H9 (cell line): ENCODE measurements around the gene POLH. TPM values are rescaled to one million over a fixed set of nuclear protein-coding genes. Genes with fewer than 3 reads are reported as not detected.
"Not testable (repeated sequence)": the region's sequence is repeated elsewhere in the genome, so short reads cannot be mapped to it uniquely, and the experiment has no call there.

Experiments
- DNase-seq: peaks from one replicate; pipeline ENCODE4 v3.0.0-alpha.2; 2017
- H2AFZ ChIP-seq: one replicate; pipeline ENCODE4 v1.6.1; 2013; ENCODE audit warnings: mild to moderate bottlenecking, low read length, control low read depth, moderate library complexity
- H2AK5ac ChIP-seq: 2 replicates; pipeline ENCODE4 v1.6.1; 2013; ENCODE audit warnings: low read length, control low read depth, mixed read lengths; ENCODE audit not compliant: insufficient read length
- H2BK120ac ChIP-seq: one replicate; pipeline ENCODE4 v1.6.1; 2013; ENCODE audit warnings: low read depth, mild to moderate bottlenecking, low read length, control low read depth, inconsistent platforms; ENCODE audit not compliant: poor library complexity, severe bottlenecking
- H2BK12ac ChIP-seq: 2 replicates; pipeline ENCODE4 v1.6.1; 2013; ENCODE audit warnings: low read length, control low read depth, mixed read lengths, low read depth; ENCODE audit not compliant: insufficient read length
- H2BK15ac ChIP-seq: 2 replicates; pipeline ENCODE4 v1.6.1; 2013; ENCODE audit warnings: low read depth, low read length, control low read depth
- H2BK20ac ChIP-seq: one replicate; pipeline ENCODE4 v1.6.1; 2013; ENCODE audit warnings: low read depth, mild to moderate bottlenecking, low read length, control low read depth, inconsistent platforms; ENCODE audit not compliant: poor library complexity, severe bottlenecking
- H2BK5ac ChIP-seq: 2 replicates; pipeline ENCODE4 v1.6.1; 2013; ENCODE audit warnings: low read length, control low read depth, mixed read lengths; ENCODE audit not compliant: insufficient read length
- H3K14ac ChIP-seq: 2 replicates; pipeline ENCODE4 v1.6.1; 2013; ENCODE audit warnings: low read length, control low read depth; ENCODE audit not compliant: insufficient read depth
- H3K18ac ChIP-seq: 2 replicates; pipeline ENCODE4 v1.6.1; 2013; ENCODE audit warnings: low read depth, mild to moderate bottlenecking, mixed read lengths, low read length, control low read depth; ENCODE audit not compliant: insufficient read length
- H3K23ac ChIP-seq: 2 replicates; pipeline ENCODE4 v1.6.1; 2013; ENCODE audit warnings: low read length, control low read depth, mixed read lengths, low read depth; ENCODE audit not compliant: insufficient read length
- H3K23me2 ChIP-seq: 2 replicates; pipeline ENCODE4 v1.6.1; 2013; ENCODE audit warnings: low read depth, mild to moderate bottlenecking, mixed read lengths, low read length, control low read depth; ENCODE audit not compliant: insufficient read length, poor library complexity, severe bottlenecking
- H3K27ac ChIP-seq: 2 replicates; pipeline ENCODE4 v1.5.1; 2013; ENCODE audit warnings: low read length, control low read depth, mixed read lengths, low read depth; ENCODE audit not compliant: insufficient read length
- H3K27me3 ChIP-seq: 2 replicates; pipeline ENCODE4 v1.6.1; 2013; ENCODE audit warnings: low read length, control low read depth, inconsistent platforms; ENCODE audit not compliant: insufficient read depth
- H3K4ac ChIP-seq: 2 replicates; pipeline ENCODE4 v1.6.1; 2013; ENCODE audit warnings: low read depth, mild to moderate bottlenecking, control low read depth, inconsistent platforms, low read length, moderate library complexity
- H3K4me1 ChIP-seq: 2 replicates; pipeline ENCODE4 v1.6.1; 2013; ENCODE audit warnings: low read length, control low read depth, inconsistent platforms; ENCODE audit not compliant: insufficient read depth
- H3K4me2 ChIP-seq: 2 replicates; pipeline ENCODE4 v1.6.1; 2013; ENCODE audit warnings: low read length, control low read depth, mixed read lengths; ENCODE audit not compliant: insufficient read length, insufficient read depth
- H3K56ac ChIP-seq: 2 replicates; pipeline ENCODE4 v1.6.1; 2013; ENCODE audit warnings: low read depth, mild to moderate bottlenecking, mixed read lengths, low read length, control low read depth; ENCODE audit not compliant: insufficient read length
- H3K79me1 ChIP-seq: 2 replicates; pipeline ENCODE4 v1.6.1; 2013; ENCODE audit warnings: low read depth, mild to moderate bottlenecking, moderate library complexity, low read length, control low read depth, inconsistent platforms; ENCODE audit not compliant: insufficient read depth, poor library complexity, severe bottlenecking
- H3K79me2 ChIP-seq: 2 replicates; pipeline ENCODE4 v1.6.1; 2013; ENCODE audit warnings: low read length, control low read depth, inconsistent platforms; ENCODE audit not compliant: insufficient read depth
- H3K9ac ChIP-seq: 2 replicates; pipeline ENCODE4 v1.6.1; 2013; ENCODE audit warnings: low read length, control low read depth, mixed read lengths; ENCODE audit not compliant: insufficient read length; ENCODE audit errors: extremely low read depth
- H3K9me3 ChIP-seq: one replicate; pipeline ENCODE4 v1.6.1; 2013; ENCODE audit warnings: low read depth, low read length, inconsistent platforms; ENCODE audit not compliant: control insufficient read depth
- H3T11ph ChIP-seq: one replicate; pipeline ENCODE4 v1.6.1; 2013; ENCODE audit warnings: mild to moderate bottlenecking, low read length, control low read depth, inconsistent platforms
- H4K20me1 ChIP-seq: one replicate; pipeline ENCODE4 v1.6.1; 2013; ENCODE audit not compliant: control insufficient read depth, insufficient read length, insufficient read depth
- H4K5ac ChIP-seq: 2 replicates; pipeline ENCODE4 v1.6.1; 2013; ENCODE audit warnings: low read depth, mild to moderate bottlenecking, mixed read lengths, low read length, control low read depth; ENCODE audit not compliant: insufficient read length
- H4K8ac ChIP-seq: replicated peaks from 2 replicates; pipeline ENCODE4 v1.6.1; 2013; ENCODE audit warnings: low read length, control low read depth, mixed read lengths, low read depth; ENCODE audit not compliant: insufficient read length
- H4K91ac ChIP-seq: 2 replicates; pipeline ENCODE4 v1.6.1; 2013; ENCODE audit warnings: low read depth, mild to moderate bottlenecking, moderate library complexity, mixed read lengths, low read length, control low read depth; ENCODE audit not compliant: insufficient read length
- H3K27ac Mint-ChIP-seq, 3 experiments: 2 replicates in 2 of 3; 3 replicates in 1 of 3; pipeline ENCODE4 v1.8.0; 2020 to 2021; ENCODE audit warnings: mixed read lengths in 3 of 3, mild to moderate bottlenecking in 1 of 3, moderate library complexity in 1 of 3
- H3K27me3 Mint-ChIP-seq: 2 replicates; pipeline ENCODE4 v1.8.0; 2021; ENCODE audit warnings: low read depth, mild to moderate bottlenecking, moderate library complexity, mixed read lengths
- H3K36me3 Mint-ChIP-seq, 3 experiments: 2 replicates in 2 of 3; 3 replicates in 1 of 3; pipeline ENCODE4 v1.8.0; 2020 to 2021; ENCODE audit warnings: low read depth in 3 of 3, mixed read lengths in 3 of 3; ENCODE audit not compliant: insufficient read depth in 1 of 3
- H3K4me1 Mint-ChIP-seq, 2 experiments: 2 replicates each; pipeline ENCODE4 v1.8.0; 2020; ENCODE audit warnings: mixed read lengths in 2 of 2
- H3K4me3 Mint-ChIP-seq, 2 experiments: 2 replicates in 1 of 2; 3 replicates in 1 of 2; pipeline ENCODE4 v1.8.0; 2020 to 2021; ENCODE audit warnings: mild to moderate bottlenecking in 2 of 2, mixed read lengths in 2 of 2, moderate library complexity in 1 of 2
- H3K9me3 Mint-ChIP-seq, 2 experiments: 2 replicates in 1 of 2; 3 replicates in 1 of 2; pipeline ENCODE4 v1.8.0; 2020; ENCODE audit warnings: mild to moderate bottlenecking in 2 of 2, mixed read lengths in 2 of 2, moderate library complexity in 1 of 2
- CTCF ChIP-seq: fragments of 200-600 bp; sonication (generic); conservative IDR thresholded peaks from 3 replicates; pipeline ENCODE4 v1.8.0; 2021; ENCODE audit warnings: antibody characterized with exemption, mild to moderate bottlenecking
- WGBS: extraction: QIAGEN DNeasy Blood & Tissue Kit; methylation state at CpG from one replicate; pipeline ENCODE4 v1.1.7; 2013; ENCODE audit warnings: missing lambda C conversion rate, low lambda C conversion rate, mixed read lengths; ENCODE audit not compliant: insufficient read length; ENCODE audit errors: extremely low coverage; 5-methylcytosine and 5-hydroxymethylcytosine counted together
- total RNA-seq: library from RNA; stranded (reverse); gene quantifications from 2 replicates; pipeline ENCODE4 v1.2.1, GENCODE V29; 2021

POLH gene
- total RNA-seq, 1 experiment from 2014 or later = 12.6 TPM

GRCh38 chr6:43658161-43658560 lies 82.2 kb downstream of the POLH start:
- DNase-seq = no peak
- no peak overlapping the region for H2BK12ac ChIP-seq
- no peak overlapping the region for H3K4ac ChIP-seq
- H3K4me3 Mint-ChIP-seq = no peak overlapping the region
- H4K5ac ChIP-seq = no peak overlapping the region
- H3K4me1 ChIP-seq = no peaks in the 10 kb centered on the region
- no peak overlapping the region for H2AK5ac ChIP-seq
- no peak overlapping the region for H2AFZ ChIP-seq
- peaks cover 12% of the 10 kb centered on the region for H3K27me3 Mint-ChIP-seq
- H2BK5ac ChIP-seq = no peak overlapping the region
- no peaks in the 10 kb centered on the region for H3K23me2 ChIP-seq
- no peak overlapping the region for H3K27ac ChIP-seq
- no peak overlapping the region for H3K18ac ChIP-seq
- no peak overlapping the region for H4K8ac ChIP-seq
- no peak overlapping the region for H4K91ac ChIP-seq
- no peaks in the 10 kb centered on the region for H3K79me2 ChIP-seq
- H3K36me3 Mint-ChIP-seq = peaks cover 6 to 11% (median 6%) of the 10 kb centered on the region in 3 experiments; a peak in 4 of 7 replicates
- TF ChIP-seq CTCF = no peak
- no CpG with 5 or more reads among the region's 9 CpGs for WGBS
- H3K9me3 ChIP-seq = no peaks in the 10 kb centered on the region
- H3T11ph ChIP-seq = no peak overlapping the region
- peaks cover 7 to 11% of the 10 kb centered on the region in 2 experiments; a peak in 4 of 5 replicates for H3K9me3 Mint-ChIP-seq
- no peak overlapping the region for H3K27ac Mint-ChIP-seq
- H2BK120ac ChIP-seq = no peak overlapping the region
- H3K14ac ChIP-seq = no peak overlapping the region
- H2BK15ac ChIP-seq = no peak overlapping the region
- no peak overlapping the region for H3K9ac ChIP-seq
- H3K79me1 ChIP-seq = no peaks in the 10 kb centered on the region
- no peak overlapping the region for H2BK20ac ChIP-seq
- no peaks in the 10 kb centered on the region for H4K20me1 ChIP-seq
- no peak overlapping the region for H3K56ac ChIP-seq
- no peak overlapping the region for H3K23ac ChIP-seq
- H3K27me3 ChIP-seq = no peaks in the 10 kb centered on the region
- H3K4me1 Mint-ChIP-seq = peaks cover 12 to 22% of the 10 kb centered on the region in 2 experiments
- H3K4me2 ChIP-seq = no peak overlapping the region

- not testable (repeated sequence) for H2AFZ ChIP-seq, H2BK12ac ChIP-seq, H2BK120ac ChIP-seq, H3K27ac Mint-ChIP-seq, H3K4ac ChIP-seq, H3K9me3 ChIP-seq, H3K14ac ChIP-seq, H3K23ac ChIP-seq, H2BK15ac ChIP-seq, H3K23me2 ChIP-seq, H3T11ph ChIP-seq, H2BK5ac ChIP-seq, H3K56ac ChIP-seq, H3K4me1 ChIP-seq, H3K18ac ChIP-seq, H3K4me3 Mint-ChIP-seq, H3K9ac ChIP-seq, H2BK20ac ChIP-seq, H4K20me1 ChIP-seq, H4K8ac ChIP-seq, H2AK5ac ChIP-seq, H4K5ac ChIP-seq, H3K27me3 ChIP-seq, H4K91ac ChIP-seq, H3K79me2 ChIP-seq, H3K79me1 ChIP-seq, DNase-seq, H3K27ac ChIP-seq, H3K4me2 ChIP-seq
- Mint-ChIP-seq H3K27me3 (peaks cover 20% of the 10 kb centered on the region), H3K36me3 (peaks cover 6 to 11% (median 6%) of the 10 kb centered on the region in 3 experiments; a peak in 5 of 7 replicates), H3K4me1 (peaks cover 10 to 12% of the 10 kb centered on the region in 2 experiments), H3K9me3 (peaks cover 7 to 11% of the 10 kb centered on the region in 2 experiments; a peak in 4 of 5 replicates)
- WGBS = no CpG with 5 or more reads among the region's 5 CpGs
Measured at GRCh38 chr6:43662948-43663347, 87.0 kb downstream of the POLH start.
